ENCODE results near the gene ZNF445.

DNA sequence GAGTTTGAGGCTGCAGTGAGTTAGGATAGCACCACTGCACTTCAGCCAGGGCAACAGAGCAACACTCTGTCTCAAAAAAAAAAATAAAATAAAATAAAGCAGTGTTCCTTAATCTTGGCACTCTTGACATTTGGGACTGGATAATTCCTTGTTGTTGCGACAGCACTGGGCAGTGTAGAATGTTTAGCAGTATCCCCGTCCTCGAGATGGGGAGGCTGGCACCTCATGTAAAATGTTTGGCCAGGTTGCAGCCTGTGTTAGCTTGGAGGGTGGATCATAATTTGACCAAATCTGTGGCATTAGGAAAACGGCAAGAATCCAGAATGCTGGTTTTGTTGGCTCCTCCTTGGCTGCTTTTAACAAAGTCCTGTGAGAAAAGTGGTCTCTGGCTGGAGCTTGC is 47.0 kb downstream of the ZNF445 start:
- TF ChIP-seq, protein P1, sequence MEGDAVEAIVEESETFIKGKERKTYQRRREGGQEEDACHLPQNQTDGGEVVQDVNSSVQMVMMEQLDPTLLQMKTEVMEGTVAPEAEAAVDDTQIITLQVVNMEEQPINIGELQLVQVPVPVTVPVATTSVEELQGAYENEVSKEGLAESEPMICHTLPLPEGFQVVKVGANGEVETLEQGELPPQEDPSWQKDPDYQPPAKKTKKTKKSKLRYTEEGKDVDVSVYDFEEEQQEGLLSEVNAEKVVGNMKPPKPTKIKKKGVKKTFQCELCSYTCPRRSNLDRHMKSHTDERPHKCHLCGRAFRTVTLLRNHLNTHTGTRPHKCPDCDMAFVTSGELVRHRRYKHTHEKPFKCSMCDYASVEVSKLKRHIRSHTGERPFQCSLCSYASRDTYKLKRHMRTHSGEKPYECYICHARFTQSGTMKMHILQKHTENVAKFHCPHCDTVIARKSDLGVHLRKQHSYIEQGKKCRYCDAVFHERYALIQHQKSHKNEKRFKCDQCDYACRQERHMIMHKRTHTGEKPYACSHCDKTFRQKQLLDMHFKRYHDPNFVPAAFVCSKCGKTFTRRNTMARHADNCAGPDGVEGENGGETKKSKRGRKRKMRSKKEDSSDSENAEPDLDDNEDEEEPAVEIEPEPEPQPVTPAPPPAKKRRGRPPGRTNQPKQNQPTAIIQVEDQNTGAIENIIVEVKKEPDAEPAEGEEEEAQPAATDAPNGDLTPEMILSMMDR (IDR thresholded peaks at IDR 0.05; ENCODE audit: insufficient read depth, low read length, poor library complexity, severe bottlenecking) = no peak
- no peak for TF ChIP-seq EZH2phosphoT487 (conservative IDR thresholded peaks at IDR 0.05; ENCODE audit: low read length)
